Activated T-cell treated with anti-CD3 and anti-CD28 coated beads, Interleukin-2, amount 50 U/mL, for 24 hours (primary cell): ENCODE data around the gene PLEKHN1.

ENCODE experiments used
- DNase-seq: peaks from one replicate; pipeline ENCODE4 v3.0.0-alpha.2; 2020
- H3K27ac Mint-ChIP-seq: 2 replicates; pipeline ENCODE4 v1.8.0; 2020; ENCODE audit warnings: mild to moderate bottlenecking, mixed read lengths
- H3K27me3 Mint-ChIP-seq: 2 replicates; pipeline ENCODE4 v1.8.0; 2020; ENCODE audit warnings: mixed read lengths
- H3K36me3 Mint-ChIP-seq: 2 replicates; pipeline ENCODE4 v1.8.0; 2020; ENCODE audit warnings: low read depth, mixed read lengths
- H3K4me1 Mint-ChIP-seq: 2 replicates; pipeline ENCODE4 v1.8.0; 2020; ENCODE audit warnings: low read depth, mixed read lengths
- H3K4me3 Mint-ChIP-seq: 2 replicates; pipeline ENCODE4 v1.8.0; 2020; ENCODE audit warnings: mild to moderate bottlenecking, moderate library complexity, mixed read lengths
- H3K9me3 Mint-ChIP-seq: 2 replicates; pipeline ENCODE4 v1.8.0; 2020; ENCODE audit warnings: mixed read lengths

Gene PLEKHN1

DNA sequence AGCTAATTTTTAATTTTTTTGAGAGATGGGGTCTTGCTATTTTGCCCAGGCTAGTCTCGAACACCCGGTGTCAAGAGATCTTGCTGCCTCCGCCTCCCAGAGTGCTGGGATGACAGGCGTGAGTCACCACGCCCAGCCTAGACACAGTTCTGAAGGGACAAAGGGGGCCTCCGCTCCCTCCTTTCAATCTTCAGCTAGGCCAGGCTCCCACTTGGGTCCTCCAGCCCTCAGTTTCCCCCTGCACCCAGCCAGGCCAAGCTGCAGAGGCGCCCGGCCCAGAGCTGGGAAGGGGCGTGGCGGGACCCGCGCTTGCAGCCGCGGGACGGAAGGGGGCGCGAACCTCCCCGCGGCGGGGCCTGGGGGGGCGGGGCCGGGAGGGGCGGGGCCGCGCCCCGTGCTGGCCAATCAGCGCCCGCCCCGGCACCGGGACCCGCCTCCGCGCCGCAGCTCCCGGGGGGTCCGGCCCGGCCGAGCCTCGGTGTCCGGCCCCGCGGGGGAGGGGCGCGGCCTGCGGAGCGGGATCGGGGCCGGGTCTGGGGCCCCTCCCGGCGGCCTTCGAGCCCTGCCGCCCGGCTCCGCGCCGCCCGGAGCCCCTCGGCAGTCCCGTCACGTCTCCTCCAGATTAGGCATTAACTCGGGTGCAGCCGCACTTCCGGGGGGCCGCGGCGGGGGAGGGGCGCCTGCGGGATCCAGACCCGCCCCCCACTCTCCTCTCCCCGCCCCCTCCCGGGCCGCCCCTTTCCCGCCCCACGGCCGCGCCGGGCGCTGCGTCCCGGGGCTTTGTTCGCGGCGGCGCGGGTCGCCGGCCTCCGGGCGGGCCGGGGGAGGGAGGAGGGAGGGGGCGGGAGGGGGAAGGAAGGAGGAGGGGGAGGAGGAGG, 53.1 kb downstream of the PLEKHN1 start:
- Mint-ChIP-seq H3K27me3 (peaks cover 11% of the 10 kb centered on the region), H3K4me1 (peaks cover 15% of the 10 kb centered on the region), H3K9me3 (no peaks in the 10 kb centered on the region), H3K36me3 (no peaks in the 10 kb centered on the region), H3K4me3 (peak overlapping the region; percentile 73), H3K27ac (no peak overlapping the region)
- peak; percentile 88 for DNase-seq

DNA sequence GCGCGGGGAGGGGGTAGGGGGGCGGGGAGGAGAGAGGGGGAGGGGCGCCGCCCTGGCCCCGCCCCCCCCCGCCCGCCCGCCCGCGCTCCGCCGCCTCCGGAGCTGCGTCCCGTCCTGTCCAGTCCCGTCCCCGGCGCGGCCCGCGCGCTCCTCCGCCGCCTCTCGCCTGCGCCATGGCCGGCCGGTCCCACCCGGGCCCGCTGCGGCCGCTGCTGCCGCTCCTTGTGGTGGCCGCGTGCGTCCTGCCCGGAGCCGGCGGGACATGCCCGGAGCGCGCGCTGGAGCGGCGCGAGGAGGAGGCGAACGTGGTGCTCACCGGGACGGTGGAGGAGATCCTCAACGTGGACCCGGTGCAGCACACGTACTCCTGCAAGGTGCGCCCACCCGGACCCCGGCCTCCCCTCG, 53.7 kb downstream of the PLEKHN1 start, which contains the start of gene AGRN:
TSS of gene AGRN (plus strand) at position 121 of the 405 bp plus-strand sequence. CDS start at position 174, 53 bp downstream.
- H3K4me3 Mint-ChIP-seq = peak within 1 kb of the TSS; percentile 73
- no peaks in the 10 kb centered on the region for H3K9me3 Mint-ChIP-seq
- no peaks in the 10 kb centered on the region for H3K36me3 Mint-ChIP-seq
- no peak within 1 kb of the TSS for H3K27ac Mint-ChIP-seq
- DNase-seq = peak; percentile 72
- peaks cover 11% of the 10 kb centered on the region for H3K27me3 Mint-ChIP-seq
- H3K4me1 Mint-ChIP-seq = peaks cover 9% of the 10 kb centered on the region

GRCh38 chr1:1020415-1021009, 54.2 kb downstream of the PLEKHN1 start:
- Mint-ChIP-seq H3K27ac (no peak overlapping the region), H3K9me3 (no peaks in the 10 kb centered on the region), H3K27me3 (peaks cover 11% of the 10 kb centered on the region), H3K4me1 (peaks cover 9% of the 10 kb centered on the region), H3K4me3 (peak overlapping the region; percentile 39), H3K36me3 (no peaks in the 10 kb centered on the region)
- DNase-seq = peak; percentile 66

GRCh38 chr1:1021010-1021919, 55.0 kb downstream of the PLEKHN1 start:
- no peak overlapping the region for H3K27ac Mint-ChIP-seq
- H3K4me1 Mint-ChIP-seq = peaks cover 9% of the 10 kb centered on the region
- peaks cover 11% of the 10 kb centered on the region for H3K27me3 Mint-ChIP-seq
- H3K4me3 Mint-ChIP-seq = peak overlapping the region; percentile 44
- H3K9me3 Mint-ChIP-seq = no peaks in the 10 kb centered on the region
- no peak for DNase-seq
- no peaks in the 10 kb centered on the region for H3K36me3 Mint-ChIP-seq

DNA sequence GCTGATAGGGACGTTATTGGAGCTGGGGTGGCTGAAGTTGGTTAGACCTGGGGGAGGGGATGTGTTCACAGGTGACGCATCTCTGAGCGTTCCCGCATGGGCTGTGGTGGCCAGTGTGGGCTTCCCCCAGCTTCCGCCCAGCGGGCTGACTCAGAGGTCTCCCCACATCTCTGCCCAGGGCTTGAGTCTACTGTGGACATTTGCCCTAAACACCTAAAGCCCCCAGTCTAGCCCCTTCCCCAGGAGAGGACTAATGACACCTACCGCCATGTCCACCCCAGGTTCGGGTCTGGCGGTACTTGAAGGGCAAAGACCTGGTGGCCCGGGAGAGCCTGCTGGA, 55.6 kb downstream of the PLEKHN1 start:
- H3K9me3 Mint-ChIP-seq = no peaks in the 10 kb centered on the region
- peaks cover 11% of the 10 kb centered on the region for H3K27me3 Mint-ChIP-seq
- peaks cover 9% of the 10 kb centered on the region for H3K4me1 Mint-ChIP-seq
- no peak for DNase-seq
- H3K36me3 Mint-ChIP-seq = no peaks in the 10 kb centered on the region
- H3K4me3 Mint-ChIP-seq = no peak overlapping the region
- H3K27ac Mint-ChIP-seq = no peak overlapping the region

DNA sequence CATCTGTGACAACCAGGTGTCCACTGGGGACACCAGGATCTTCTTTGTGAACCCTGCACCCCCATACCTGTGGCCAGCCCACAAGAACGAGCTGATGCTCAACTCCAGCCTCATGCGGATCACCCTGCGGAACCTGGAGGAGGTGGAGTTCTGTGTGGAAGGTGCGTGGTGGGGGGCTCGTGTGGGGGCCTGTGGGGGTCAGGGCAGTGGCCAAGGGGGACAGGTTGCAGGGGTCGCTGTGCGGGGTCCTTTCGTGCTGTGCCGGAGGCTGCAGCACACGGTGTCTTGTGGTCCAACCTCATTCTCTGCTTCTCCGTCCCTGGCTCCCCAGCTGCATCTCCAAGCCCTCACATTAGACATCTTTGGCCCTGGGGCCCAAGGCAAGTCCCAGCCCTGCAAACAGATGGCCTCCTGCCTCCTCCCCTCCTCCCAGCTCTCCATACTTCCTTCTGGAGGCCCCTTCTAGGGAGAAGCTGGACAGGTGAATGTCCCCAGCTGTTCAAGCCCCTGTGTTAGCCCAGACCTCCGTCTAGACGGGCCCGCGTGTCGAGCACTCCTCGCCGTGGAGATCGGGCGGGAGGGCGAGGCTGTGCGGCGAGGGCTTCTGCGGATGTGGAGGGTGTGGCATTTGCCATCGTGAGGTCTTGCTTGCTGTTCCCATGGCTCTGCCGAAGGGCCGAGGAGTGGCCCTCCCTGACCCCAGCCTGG, 56.2 kb downstream of the PLEKHN1 start:
- no peak for DNase-seq
- Mint-ChIP-seq H3K36me3 (no peaks in the 10 kb centered on the region), H3K9me3 (no peaks in the 10 kb centered on the region), H3K4me3 (no peak overlapping the region), H3K27ac (no peak overlapping the region), H3K27me3 (peaks cover 14% of the 10 kb centered on the region), H3K4me1 (peaks cover 3% of the 10 kb centered on the region)

- no peaks in the 10 kb centered on the region for H3K9me3 Mint-ChIP-seq
- no peaks in the 10 kb centered on the region for H3K36me3 Mint-ChIP-seq
- no peak overlapping the region for H3K4me3 Mint-ChIP-seq
- no peak for DNase-seq
- peaks cover 14% of the 10 kb centered on the region for H3K27me3 Mint-ChIP-seq
- H3K27ac Mint-ChIP-seq = no peak overlapping the region
- peaks cover 3% of the 10 kb centered on the region for H3K4me1 Mint-ChIP-seq
Measured at GRCh38 chr1:1023700-1024099, 57.4 kb downstream of the PLEKHN1 start.

DNA sequence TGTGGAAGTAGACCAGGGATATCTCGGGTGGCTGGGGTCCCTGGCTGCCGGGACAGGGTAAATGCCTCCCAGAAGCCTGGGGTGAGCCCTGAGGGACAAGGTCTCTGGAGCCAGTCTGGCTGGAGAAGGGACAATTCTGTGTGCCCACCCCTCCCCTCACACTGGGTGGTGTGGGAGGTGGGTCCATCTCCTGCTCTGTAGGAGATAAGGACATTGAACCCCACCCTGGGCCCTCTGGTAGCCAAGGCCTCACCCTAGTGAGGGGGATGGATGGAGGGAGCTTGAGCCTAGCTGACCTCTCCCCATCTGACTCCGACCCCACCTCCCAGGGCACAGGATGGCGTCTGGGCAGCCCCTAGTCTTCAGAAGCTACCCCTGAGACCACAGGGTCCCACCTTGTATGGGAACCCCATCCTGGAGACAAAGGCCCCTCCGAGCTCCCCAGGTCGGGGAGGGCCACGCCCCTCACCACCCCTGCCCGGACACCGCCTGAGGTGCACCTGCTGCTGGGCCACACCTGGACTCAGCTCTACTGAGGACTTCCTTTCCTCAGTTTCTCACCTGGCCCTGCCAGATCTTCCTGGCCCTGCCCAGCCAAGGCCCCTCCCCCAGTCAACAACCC, 58.0 kb downstream of the PLEKHN1 start:
- Mint-ChIP-seq H3K4me3 (no peak overlapping the region), H3K27ac (no peak overlapping the region), H3K36me3 (no peaks in the 10 kb centered on the region), H3K9me3 (no peaks in the 10 kb centered on the region), H3K4me1 (no peaks in the 10 kb centered on the region), H3K27me3 (peaks cover 14% of the 10 kb centered on the region)
- no peak for DNase-seq

- Mint-ChIP-seq H3K36me3 (no peaks in the 10 kb centered on the region), H3K9me3 (no peaks in the 10 kb centered on the region), H3K4me3 (no peak overlapping the region), H3K27ac (no peak overlapping the region), H3K4me1 (no peaks in the 10 kb centered on the region), H3K27me3 (peaks cover 14% of the 10 kb centered on the region)
- DNase-seq = no peak
Measured at GRCh38 chr1:1024771-1025699, 58.8 kb downstream of the PLEKHN1 start.
